ENCODE data around the gene SDK1.

DNA sequence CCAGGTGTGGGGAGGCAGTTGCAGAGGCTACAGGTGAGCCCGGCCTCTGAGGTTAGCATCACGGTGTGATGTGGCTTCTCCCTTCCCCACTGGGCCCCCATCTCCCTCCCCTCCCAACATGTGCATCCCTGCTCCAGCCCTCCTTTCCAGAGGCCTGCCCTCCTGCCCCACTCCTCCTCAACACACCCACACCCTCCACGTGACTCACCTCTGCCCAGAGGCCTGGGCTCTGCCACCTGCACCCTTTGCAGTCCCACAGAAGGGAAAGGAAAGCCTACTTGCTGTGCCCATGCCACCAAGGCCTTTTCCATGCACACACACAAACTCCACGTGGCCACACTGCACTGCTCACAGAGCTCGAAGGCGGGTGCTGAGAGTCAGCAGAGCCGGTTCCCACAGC lies 880.4 kb downstream of the SDK1 start:
- TF ChIP-seq PKNOX1 (IDR thresholded peaks at IDR 0.05) = no peak
- no peak for TF ChIP-seq ELF4 (IDR thresholded peaks at IDR 0.05)
- no peak for TF ChIP-seq HDGF (IDR thresholded peaks at IDR 0.05; ENCODE audit: borderline replicate concordance)
- TF ChIP-seq SP1 (IDR thresholded peaks at IDR 0.05) = no peak
